Caco-2 (cell line): ENCODE measurements around the gene LDB1. TPM values are rescaled to one million over a fixed set of nuclear protein-coding genes. Genes with fewer than 3 reads are reported as not detected.

Experiments
- BruUV-seq: library from RNA; stranded (reverse); fragments of 400-500 nt; replicated peaks from 2 replicates; lab custom pipeline; 2021; lab: Mats Ljungman, UMichigan
- CTCF ChIA-PET: fragments of 300-600 bp; sonication (Branson Sonifier 250); formaldehyde crosslinking; loops from one replicate; lab custom pipeline; 2022; ENCODE audit warnings: antibody characterized with exemption; lab: Charles Lee
- POLR2A ChIA-PET: fragments of 300-600 bp; sonication (Branson Sonifier 250); formaldehyde crosslinking; loops from one replicate; lab custom pipeline; 2022; ENCODE audit warnings: antibody characterized with exemption; lab: Charles Lee
- DNase-seq, 2 experiments: peaks; one replicate each; pipeline versions ENCODE4 v3.0.0 to v3.0.0-alpha.2; 2020 to 2022
- H3K27me3 ChIP-seq: replicated peaks from 2 replicates; pipeline ENCODE4 v1.6.0; 2011; ENCODE audit warnings: low read length; ENCODE audit not compliant: control insufficient read depth, insufficient read depth
- H3K36me3 ChIP-seq: 2 replicates; pipeline ENCODE4 v1.5.1; 2011; ENCODE audit warnings: low read length; ENCODE audit not compliant: control insufficient read depth, insufficient read depth
- H3K4me1 ChIP-seq: fragments of 250-450 bp; sonication (Bioruptor Pico); 2 replicates; pipeline ENCODE4 v1.5.1; 2020; ENCODE audit warnings: mild to moderate bottlenecking
- H3K4me3 ChIP-seq: 2 replicates; pipeline ENCODE4 v1.5.1; 2011; ENCODE audit warnings: low read depth, mild to moderate bottlenecking, control low read depth, low read length
- H3K9me3 ChIP-seq: fragments of 250-450 bp; sonication (Bioruptor Pico); 2 replicates; pipeline ENCODE4 v1.5.1; 2020; ENCODE audit warnings: mild to moderate bottlenecking, moderate library complexity
- H3K27ac Mint-ChIP-seq: one replicate; pipeline ENCODE4 v1.8.0; 2022; ENCODE audit warnings: mixed read lengths; ENCODE audit not compliant: unreplicated experiment
- H3K27me3 Mint-ChIP-seq: one replicate; pipeline ENCODE4 v1.8.0; 2022; ENCODE audit warnings: mixed read lengths; ENCODE audit not compliant: insufficient read depth, unreplicated experiment
- H3K36me3 Mint-ChIP-seq: one replicate; pipeline ENCODE4 v1.8.0; 2022; ENCODE audit warnings: mild to moderate bottlenecking, mixed read lengths; ENCODE audit not compliant: insufficient read depth, unreplicated experiment
- H3K4me1 Mint-ChIP-seq: one replicate; pipeline ENCODE4 v1.8.0; 2022; ENCODE audit warnings: low read depth, mixed read lengths; ENCODE audit not compliant: unreplicated experiment
- H3K4me3 Mint-ChIP-seq: one replicate; pipeline ENCODE4 v1.8.0; 2022; ENCODE audit warnings: mild to moderate bottlenecking, moderate library complexity, mixed read lengths; ENCODE audit not compliant: unreplicated experiment
- H3K9me3 Mint-ChIP-seq: one replicate; pipeline ENCODE4 v1.8.0; 2022; ENCODE audit warnings: mixed read lengths; ENCODE audit not compliant: unreplicated experiment
- CTCF ChIP-seq, 2 experiments: fragments of 200-600 bp in 1 of 2; IDR thresholded peaks; 1 replicate in 1 of 2; 2 replicates in 1 of 2; pipeline versions ENCODE4 v1.5.1 to v1.8.0; 2011 to 2022; ENCODE audit warnings: antibody characterized with exemption in 1 of 2, control low read depth in 1 of 2, inconsistent platforms in 1 of 2, low read depth in 1 of 2, low read length in 1 of 2, mild to moderate bottlenecking in 1 of 2, moderate library complexity in 1 of 2; ENCODE audit not compliant: insufficient read depth in 1 of 2, severe bottlenecking in 1 of 2, unreplicated experiment in 1 of 2
- intact Hi-C: fragments of 100-400 bp; cut with micrococcal nuclease; formaldehyde crosslinking; loops from one replicate; pipeline ENCODE4 v1.10.0; 2022; ENCODE audit not compliant: unreplicated experiment
- total RNA-seq: library from RNA; stranded (reverse); gene quantifications from 2 replicates; pipeline ENCODE4 v1.2.3, GENCODE V29; 2022

The LDB1 gene
- total RNA-seq, 1 experiment from 2014 or later: 52.3 TPM

DNA sequence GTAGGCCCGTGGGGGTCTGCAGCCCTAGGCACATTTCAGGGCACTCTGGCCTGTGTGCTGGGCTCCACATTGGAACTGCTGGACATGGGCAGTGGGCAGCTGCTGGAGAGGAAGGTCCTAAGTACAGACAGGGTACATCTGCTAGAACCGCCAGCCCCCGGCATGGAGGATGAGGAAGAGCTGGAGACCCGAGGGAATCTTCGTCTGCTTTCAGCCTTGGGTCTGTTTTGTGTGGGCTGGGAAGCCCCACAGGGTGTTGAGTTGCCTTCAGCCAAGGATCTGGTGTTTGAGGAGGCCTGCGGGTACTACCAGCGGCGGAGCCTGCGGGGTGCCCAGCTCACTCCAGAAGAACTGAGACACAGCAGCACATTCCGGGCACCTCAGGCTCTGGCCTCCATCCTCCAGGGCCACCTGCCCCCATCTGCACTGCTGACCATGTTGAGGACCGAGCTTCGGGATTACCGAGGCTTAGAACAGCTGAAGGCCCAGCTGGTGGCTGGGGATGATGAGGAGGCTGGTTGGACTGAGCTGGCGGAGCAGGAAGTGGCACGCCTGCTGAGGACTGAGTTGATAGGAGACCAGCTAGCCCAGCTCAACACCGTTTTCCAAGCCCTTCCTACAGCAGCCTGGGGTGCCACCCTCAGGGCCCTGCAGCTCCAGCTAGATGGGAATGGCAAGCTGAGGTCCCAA, 53.6 kb downstream of the LDB1 start:
- DNase-seq: no peak
- peak overlapping the region; percentile 90 for H3K4me3 ChIP-seq
- H3K4me3 Mint-ChIP-seq: peak overlapping the region; percentile 89
- H3K4me1 ChIP-seq: peaks cover 9% of the 10 kb centered on the region
- intact Hi-C loops: loop anchor here (5.0 kb wide), 1 partner anchor 66 kb away; the partner anchor contains the start of gene PPRC1
- BruUV-seq: no TSS peak
- CTCF ChIA-PET: interaction anchor here (1.2 kb wide), 1 partner anchor 125 kb away, joined by 4 read pairs; no protein-coding TSS in a partner anchor
- peaks cover 13% of the 10 kb centered on the region for H3K4me1 Mint-ChIP-seq
- H3K9me3 ChIP-seq: no peaks in the 10 kb centered on the region
- H3K9me3 Mint-ChIP-seq: no peaks in the 10 kb centered on the region
- H3K27ac Mint-ChIP-seq: peak overlapping the region; percentile 86
- peaks cover 1% of the 10 kb centered on the region; the same call in 1 of the 2 replicates for H3K36me3 ChIP-seq
- H3K27me3 ChIP-seq: no peaks in the 10 kb centered on the region
- POLR2A ChIA-PET: interaction anchor here (0.9 kb wide), 1 partner anchor 247 kb away, joined by 4 read pairs; no protein-coding TSS in a partner anchor
- no peak for TF ChIP-seq CTCF (IDR thresholded peaks at IDR 0.05; ENCODE audit: insufficient read depth in 1 of 2, low read depth in 1 of 2, low read length in 1 of 2, severe bottlenecking in 1 of 2, unreplicated experiment in 1 of 2)
- H3K36me3 Mint-ChIP-seq: no peaks in the 10 kb centered on the region
- H3K27me3 Mint-ChIP-seq: no peaks in the 10 kb centered on the region

DNA sequence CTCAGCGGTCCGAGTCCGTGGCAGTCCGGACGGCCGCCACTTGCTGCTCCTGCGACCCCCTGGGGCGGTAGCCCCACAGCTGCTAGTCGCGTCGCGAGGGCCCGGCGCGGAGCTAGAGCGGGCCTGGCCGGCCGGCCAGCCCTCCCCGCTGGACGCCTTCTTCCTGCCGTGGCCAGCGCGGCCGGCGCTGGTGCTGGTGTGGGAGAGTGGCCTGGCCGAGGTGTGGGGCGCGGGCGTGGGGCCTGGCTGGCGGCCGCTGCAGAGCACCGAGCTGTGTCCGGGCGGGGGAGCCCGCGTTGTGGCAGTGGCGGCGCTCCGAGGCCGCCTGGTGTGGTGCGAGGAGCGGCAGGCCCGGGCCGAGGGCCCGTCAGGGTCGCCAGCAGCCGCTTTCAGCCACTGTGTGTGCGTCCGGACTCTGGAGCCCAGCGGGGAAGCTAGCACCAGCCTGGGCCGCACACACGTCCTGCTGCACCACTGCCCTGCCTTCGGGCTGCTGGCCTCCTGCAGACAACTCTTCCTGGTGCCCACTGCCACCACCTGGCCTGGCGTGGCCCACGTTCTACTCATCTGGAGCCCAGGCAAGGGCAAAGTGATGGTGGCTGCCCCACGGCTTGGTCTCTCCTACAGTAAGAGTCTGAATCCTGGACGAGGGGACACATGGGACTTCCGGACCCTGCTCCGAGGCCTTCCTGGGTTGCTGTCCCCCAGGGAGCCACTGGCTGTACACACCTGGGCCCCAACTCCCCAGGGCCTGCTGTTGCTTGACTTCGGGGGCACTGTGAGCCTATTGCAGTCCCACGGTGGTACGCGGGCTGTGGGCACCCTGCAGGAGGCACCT, 54.4 kb downstream of the LDB1 start:
- H3K27ac Mint-ChIP-seq: peak overlapping the region; percentile 86
- Histone ChIP-seq H3K9me3 (no peaks in the 10 kb centered on the region), H3K36me3 (peaks cover 1% of the 10 kb centered on the region; the same call in 1 of the 2 replicates), H3K4me1 (peaks cover 9% of the 10 kb centered on the region), H3K27me3 (no peaks in the 10 kb centered on the region), H3K4me3 (peak overlapping the region; percentile 90)
- H3K4me3 Mint-ChIP-seq: peak overlapping the region; percentile 89
- intact Hi-C loops: loop anchor here (1.0 to 5.0 kb wide), 2 partner anchors 9 to 67 kb away; partner anchors contain the start of genes ARMH3 and PPRC1
- no TSS peak for BruUV-seq
- CTCF ChIA-PET: interaction anchor here (0.5 kb wide), 1 partner anchor 150 kb away, joined by 3 read pairs; no protein-coding TSS in a partner anchor
- peak in 1 of 2 experiments; percentile 59 for DNase-seq
- no peaks in the 10 kb centered on the region for H3K27me3 Mint-ChIP-seq
- no peaks in the 10 kb centered on the region for H3K9me3 Mint-ChIP-seq
- H3K36me3 Mint-ChIP-seq: no peaks in the 10 kb centered on the region
- TF ChIP-seq CTCF (IDR thresholded peaks at IDR 0.05; ENCODE audit: insufficient read depth in 1 of 2, low read depth in 1 of 2, low read length in 1 of 2, severe bottlenecking in 1 of 2, unreplicated experiment in 1 of 2): no peak
- POLR2A ChIA-PET: interaction anchor here (0.6 to 0.9 kb wide), 3 partner anchors 247 to 1362 kb away, joined by 3 to 6 read pairs (median 4); no protein-coding TSS in a partner anchor
- H3K4me1 Mint-ChIP-seq: peaks cover 13% of the 10 kb centered on the region
